Activated T-helper 1 cell treated with anti-CD3 and anti-CD28 coated beads, Interleukin-2, amount 50 U/mL, for 16 hours (primary cell): Measurements from ENCODE around the gene PRKX.
"Not testable (repeated sequence)": the region's sequence is repeated elsewhere in the genome, so short reads cannot be mapped to it uniquely, and the experiment has no call there.

Source experiments
- DNase-seq, 2 donors: peaks; one replicate each; pipeline ENCODE4 v3.0.0-alpha.2; 2020; ENCODE audit warnings: low read depth in 1 of 2, low spot score in 1 of 2

Gene PRKX

GRCh38 chrX:3582451-3582850 is 131.0 kb downstream of the PRKX start:
- DNase-seq: no peak

GRCh38 chrX:3581609-3582108 is 131.8 kb downstream of the PRKX start:
- DNase-seq: no peak

- no peak for DNase-seq
Measured at GRCh38 chrX:3577551-3577950, 135.9 kb downstream of the PRKX start.

GRCh38 chrX:3576886-3577501 is 136.5 kb downstream of the PRKX start:
- DNase-seq: no peak

GRCh38 chrX:3567686-3568085 is 145.8 kb downstream of the PRKX start:
- DNase-seq: no peak

- DNase-seq: no peak
Measured at GRCh38 chrX:3563451-3563850, 150.0 kb downstream of the PRKX start.

- not testable (repeated sequence) for DNase-seq
Measured at GRCh38 chrX:3560010-3560409, 153.4 kb downstream of the PRKX start.
